HL-60 (cell line): Measurements from ENCODE around the gene CCK.

Experiments used
- GABPA ChIP-seq: IDR thresholded peaks from 2 replicates; pipeline ENCODE4 v1.6.1; 2012; ENCODE audit warnings: low read depth
- POLR2AphosphoS5 ChIP-seq: IDR thresholded peaks from 2 replicates; pipeline ENCODE4 v1.6.1; 2012; ENCODE audit warnings: low read depth
- TF ChIP-seq, protein P1 (sequence below): IDR thresholded peaks from one replicate; pipeline ENCODE4 v1.5.1; 2011; ENCODE audit warnings: low read length, control low read depth, inconsistent platforms; ENCODE audit not compliant: insufficient read depth
- TF ChIP-seq, protein P2 (sequence below): IDR thresholded peaks from 2 replicates; pipeline ENCODE4 v1.6.1; 2012; ENCODE audit warnings: low read depth; ENCODE audit not compliant: insufficient replicate concordance

DNA sequence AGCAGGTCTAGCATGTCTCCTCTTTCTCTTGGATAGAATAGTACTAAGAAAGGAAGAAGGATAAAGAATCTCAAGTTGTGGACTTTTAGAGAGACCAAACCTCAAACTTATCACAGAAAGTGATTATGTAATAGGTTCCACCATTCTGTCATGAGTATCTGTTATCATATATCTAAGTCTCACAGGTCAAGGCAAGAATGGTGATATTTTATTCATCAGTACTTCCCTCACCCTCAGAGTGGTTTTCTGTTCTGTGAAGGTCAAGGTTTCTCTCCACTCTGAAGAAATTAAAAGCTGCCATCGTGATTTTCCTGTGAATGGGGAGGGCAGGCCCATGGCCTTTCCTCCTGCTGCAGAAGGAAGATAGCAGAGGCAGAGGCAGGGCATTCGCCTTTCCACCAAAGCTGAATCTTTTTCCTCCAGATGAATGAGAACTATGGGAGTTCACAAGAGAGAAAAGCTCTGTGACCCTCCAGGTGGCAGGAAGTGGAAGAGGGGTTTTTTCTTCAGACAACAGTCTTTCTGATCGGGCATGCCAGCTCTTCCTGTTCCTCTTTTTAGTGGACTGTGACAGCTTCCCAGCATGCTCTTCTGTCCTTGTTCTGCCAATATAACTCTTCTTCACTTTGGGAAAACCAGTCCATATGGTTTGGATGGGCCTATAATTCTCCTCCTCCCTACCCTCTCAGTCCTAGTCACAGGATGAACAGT is 37.1 kb upstream of the CCK start:
- TF ChIP-seq, protein P1, sequence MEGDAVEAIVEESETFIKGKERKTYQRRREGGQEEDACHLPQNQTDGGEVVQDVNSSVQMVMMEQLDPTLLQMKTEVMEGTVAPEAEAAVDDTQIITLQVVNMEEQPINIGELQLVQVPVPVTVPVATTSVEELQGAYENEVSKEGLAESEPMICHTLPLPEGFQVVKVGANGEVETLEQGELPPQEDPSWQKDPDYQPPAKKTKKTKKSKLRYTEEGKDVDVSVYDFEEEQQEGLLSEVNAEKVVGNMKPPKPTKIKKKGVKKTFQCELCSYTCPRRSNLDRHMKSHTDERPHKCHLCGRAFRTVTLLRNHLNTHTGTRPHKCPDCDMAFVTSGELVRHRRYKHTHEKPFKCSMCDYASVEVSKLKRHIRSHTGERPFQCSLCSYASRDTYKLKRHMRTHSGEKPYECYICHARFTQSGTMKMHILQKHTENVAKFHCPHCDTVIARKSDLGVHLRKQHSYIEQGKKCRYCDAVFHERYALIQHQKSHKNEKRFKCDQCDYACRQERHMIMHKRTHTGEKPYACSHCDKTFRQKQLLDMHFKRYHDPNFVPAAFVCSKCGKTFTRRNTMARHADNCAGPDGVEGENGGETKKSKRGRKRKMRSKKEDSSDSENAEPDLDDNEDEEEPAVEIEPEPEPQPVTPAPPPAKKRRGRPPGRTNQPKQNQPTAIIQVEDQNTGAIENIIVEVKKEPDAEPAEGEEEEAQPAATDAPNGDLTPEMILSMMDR: no peak
- TF ChIP-seq, protein P2, sequence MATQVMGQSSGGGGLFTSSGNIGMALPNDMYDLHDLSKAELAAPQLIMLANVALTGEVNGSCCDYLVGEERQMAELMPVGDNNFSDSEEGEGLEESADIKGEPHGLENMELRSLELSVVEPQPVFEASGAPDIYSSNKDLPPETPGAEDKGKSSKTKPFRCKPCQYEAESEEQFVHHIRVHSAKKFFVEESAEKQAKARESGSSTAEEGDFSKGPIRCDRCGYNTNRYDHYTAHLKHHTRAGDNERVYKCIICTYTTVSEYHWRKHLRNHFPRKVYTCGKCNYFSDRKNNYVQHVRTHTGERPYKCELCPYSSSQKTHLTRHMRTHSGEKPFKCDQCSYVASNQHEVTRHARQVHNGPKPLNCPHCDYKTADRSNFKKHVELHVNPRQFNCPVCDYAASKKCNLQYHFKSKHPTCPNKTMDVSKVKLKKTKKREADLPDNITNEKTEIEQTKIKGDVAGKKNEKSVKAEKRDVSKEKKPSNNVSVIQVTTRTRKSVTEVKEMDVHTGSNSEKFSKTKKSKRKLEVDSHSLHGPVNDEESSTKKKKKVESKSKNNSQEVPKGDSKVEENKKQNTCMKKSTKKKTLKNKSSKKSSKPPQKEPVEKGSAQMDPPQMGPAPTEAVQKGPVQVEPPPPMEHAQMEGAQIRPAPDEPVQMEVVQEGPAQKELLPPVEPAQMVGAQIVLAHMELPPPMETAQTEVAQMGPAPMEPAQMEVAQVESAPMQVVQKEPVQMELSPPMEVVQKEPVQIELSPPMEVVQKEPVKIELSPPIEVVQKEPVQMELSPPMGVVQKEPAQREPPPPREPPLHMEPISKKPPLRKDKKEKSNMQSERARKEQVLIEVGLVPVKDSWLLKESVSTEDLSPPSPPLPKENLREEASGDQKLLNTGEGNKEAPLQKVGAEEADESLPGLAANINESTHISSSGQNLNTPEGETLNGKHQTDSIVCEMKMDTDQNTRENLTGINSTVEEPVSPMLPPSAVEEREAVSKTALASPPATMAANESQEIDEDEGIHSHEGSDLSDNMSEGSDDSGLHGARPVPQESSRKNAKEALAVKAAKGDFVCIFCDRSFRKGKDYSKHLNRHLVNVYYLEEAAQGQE: no peak
- TF ChIP-seq POLR2AphosphoS5: no peak
- no peak for TF ChIP-seq GABPA
